Stimulated activated CD4-positive, alpha-beta T cell treated with anti-CD3 and anti-CD28 coated beads, TNF-alpha, amount 100 ng/mL, for 24 hours (primary cell): Measurements from ENCODE around the gene MCUB.
"Not testable (repeated sequence)": the region's sequence is repeated elsewhere in the genome, so short reads cannot be mapped to it uniquely, and the experiment has no call there.

Experiments used
- DNase-seq, 3 experiments: peaks; one replicate each; pipeline ENCODE4 v3.0.0-alpha.2; 2020; ENCODE audit warnings: low read depth in 3 of 3

The MCUB gene

GRCh38 chr4:109678925-109679324 lies 118.9 kb downstream of the MCUB start:
- DNase-seq: not testable (repeated sequence)

- no peak for DNase-seq
Measured at GRCh38 chr4:109682875-109683274, 122.8 kb downstream of the MCUB start.

GRCh38 chr4:109683621-109684253 lies 123.7 kb downstream of the MCUB start:
- no peak for DNase-seq

GRCh38 chr4:109684727-109685126 lies 124.7 kb downstream of the MCUB start:
- no peak for DNase-seq

- DNase-seq: no peak
Measured at GRCh38 chr4:109690690-109691410, 130.8 kb downstream of the MCUB start.

- no peak for DNase-seq
Measured at GRCh38 chr4:109691411-109691920, 131.4 kb downstream of the MCUB start.

GRCh38 chr4:109698656-109699055 lies 138.6 kb downstream of the MCUB start:
- DNase-seq: no peak

- DNase-seq: no peak
Measured at GRCh38 chr4:109699553-109700225, 139.6 kb downstream of the MCUB start.

- DNase-seq: no peak
Measured at GRCh38 chr4:109701566-109702410, 141.7 kb downstream of the MCUB start.

- peak; percentile 37 to 67 (median 44) for DNase-seq
Measured at GRCh38 chr4:109702950-109703663, 143.1 kb downstream of the MCUB start, which contains the start of gene CASP6. Gene CASP6 (minus strand): TSS chr4:109703445. CDS start chr4:109703395, 50 bp downstream.

GRCh38 chr4:109703664-109704361 lies 143.8 kb downstream of the MCUB start:
- DNase-seq: no peak

- no peak for DNase-seq
Measured at GRCh38 chr4:109708435-109708834, 148.4 kb downstream of the MCUB start.

GRCh38 chr4:109708990-109709389 lies 148.9 kb downstream of the MCUB start:
- DNase-seq: no peak

- DNase-seq: no peak
Measured at GRCh38 chr4:109713500-109713899, 153.5 kb downstream of the MCUB start.

GRCh38 chr4:109718759-109719158 lies 158.7 kb downstream of the MCUB start:
- DNase-seq: no peak

- DNase-seq: no peak
Measured at GRCh38 chr4:109719604-109720003, 159.6 kb downstream of the MCUB start.

- DNase-seq: no peak
Measured at GRCh38 chr4:109721033-109721432, 161.0 kb downstream of the MCUB start.

- no peak for DNase-seq
Measured at GRCh38 chr4:109722357-109722756, 162.3 kb downstream of the MCUB start.

- no peak for DNase-seq
Measured at GRCh38 chr4:109723110-109723509, 163.1 kb downstream of the MCUB start.

GRCh38 chr4:109728385-109728784 lies 168.3 kb downstream of the MCUB start:
- no peak for DNase-seq
